HG03097 (cell line): ENCODE measurements around the gene WDHD1.
"Not testable (repeated sequence)": the region's sequence is repeated elsewhere in the genome, so short reads cannot be mapped to it uniquely, and the experiment has no call there.

Source experiments
- ATAC-seq: cut with Tn5 transposase; IDR thresholded peaks from one replicate; pipeline ENCODE4 v1.9.1; 2021; ENCODE audit not compliant: unreplicated experiment, low FRiP score

WDHD1 gene

GRCh38 chr14:54955143-54955542 is 71.8 kb downstream of the WDHD1 start:
- no peak for ATAC-seq

- not testable (repeated sequence) for ATAC-seq
These were observed 73.3 kb downstream of the WDHD1 start for GRCh38 chr14:54953609-54954008.

DNA sequence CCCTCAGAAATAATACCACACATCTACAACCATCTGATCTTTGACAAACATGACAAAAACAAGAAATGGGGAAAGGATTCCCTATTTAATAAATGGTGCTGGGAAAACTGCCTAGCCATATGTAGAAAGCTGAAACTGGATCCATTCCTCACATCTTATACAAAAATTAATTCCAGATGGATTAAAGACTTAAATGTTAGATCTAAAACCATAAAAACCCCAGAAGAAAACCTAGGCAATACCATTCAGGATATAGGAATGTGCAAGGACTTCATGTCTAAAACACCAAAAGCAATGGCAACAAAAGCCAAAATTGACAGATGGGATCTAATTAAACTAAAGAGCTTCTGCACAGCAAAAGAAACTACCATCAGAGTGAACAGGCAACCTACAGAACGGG is 74.1 kb downstream of the WDHD1 start:
- ATAC-seq, result not testable (repeated sequence)

DNA sequence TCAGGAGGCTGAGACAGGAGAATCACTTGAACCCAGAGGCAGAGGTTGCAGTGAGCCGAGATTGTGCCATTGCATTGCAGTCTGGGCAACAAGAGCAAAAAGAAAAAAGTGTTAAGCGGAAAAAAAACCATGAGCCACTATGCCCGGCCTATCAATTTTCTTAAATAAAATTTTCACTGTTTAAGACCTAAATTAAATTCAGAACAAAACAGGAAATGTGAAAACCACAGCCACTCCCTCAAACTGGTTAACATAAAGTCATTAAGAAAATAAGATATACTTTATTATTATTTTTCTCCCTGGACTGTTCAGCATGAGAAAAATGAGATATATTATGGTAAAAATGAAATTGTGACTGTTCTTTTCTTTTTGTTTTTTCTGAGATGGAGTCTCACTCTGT is 79.7 kb downstream of the WDHD1 start:
- no peak for ATAC-seq

GRCh38 chr14:54946500-54946899 is 80.4 kb downstream of the WDHD1 start:
- no peak for ATAC-seq

DNA sequence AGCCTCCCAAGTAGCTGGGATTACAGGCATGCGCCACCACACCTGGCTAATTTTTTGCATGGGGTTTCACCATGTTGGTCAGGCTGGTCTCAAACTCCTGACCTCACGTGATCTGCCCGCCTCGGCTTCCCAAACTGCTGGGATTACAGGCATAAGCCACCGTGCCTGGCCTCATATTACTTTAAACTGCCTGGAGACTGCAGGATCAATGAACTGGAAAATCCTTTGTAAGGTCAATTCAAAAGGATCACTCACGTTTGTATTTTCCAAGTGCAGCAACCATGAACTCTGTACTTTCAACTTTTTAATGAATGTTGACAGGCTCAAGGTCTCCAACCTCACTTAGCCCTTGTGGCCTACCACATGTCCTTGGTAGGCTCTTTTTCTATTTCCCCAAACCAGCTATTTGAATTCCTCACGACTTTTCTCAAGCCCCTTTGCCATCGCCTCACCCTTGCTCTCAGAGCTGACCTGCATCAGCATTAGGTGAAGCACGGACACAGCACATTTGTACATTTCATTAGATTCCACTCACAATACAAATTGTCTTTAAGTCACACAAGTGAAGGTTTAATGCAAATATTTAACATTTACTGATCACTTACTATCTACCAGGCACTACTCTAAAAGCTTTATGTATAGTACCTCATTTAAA is 82.0 kb downstream of the WDHD1 start:
- no peak for ATAC-seq

GRCh38 chr14:54942913-54943312 is 84.0 kb downstream of the WDHD1 start:
- ATAC-seq, result no peak

DNA sequence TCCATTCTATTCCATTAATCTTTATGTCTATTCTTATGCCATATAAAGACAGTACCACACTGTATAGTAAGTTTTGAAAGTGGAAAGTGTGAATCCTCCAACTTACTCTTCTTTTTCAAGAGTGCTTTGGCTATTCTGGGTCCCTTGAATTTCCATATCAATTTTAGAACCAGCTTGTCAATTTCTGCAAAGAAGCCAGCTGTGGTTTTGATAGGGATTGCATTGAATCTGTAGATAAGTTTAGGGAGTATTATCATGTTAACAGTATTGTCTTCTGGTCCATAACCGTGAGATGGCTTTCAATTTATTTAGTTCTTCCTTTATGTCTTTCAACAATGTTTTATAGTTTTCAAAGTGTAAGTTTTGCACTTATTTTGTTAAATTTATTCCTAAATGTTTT is 90.1 kb downstream of the WDHD1 start:
- ATAC-seq, result no peak

GRCh38 chr14:54935958-54936357 is 90.9 kb downstream of the WDHD1 start:
- ATAC-seq, result no peak

DNA sequence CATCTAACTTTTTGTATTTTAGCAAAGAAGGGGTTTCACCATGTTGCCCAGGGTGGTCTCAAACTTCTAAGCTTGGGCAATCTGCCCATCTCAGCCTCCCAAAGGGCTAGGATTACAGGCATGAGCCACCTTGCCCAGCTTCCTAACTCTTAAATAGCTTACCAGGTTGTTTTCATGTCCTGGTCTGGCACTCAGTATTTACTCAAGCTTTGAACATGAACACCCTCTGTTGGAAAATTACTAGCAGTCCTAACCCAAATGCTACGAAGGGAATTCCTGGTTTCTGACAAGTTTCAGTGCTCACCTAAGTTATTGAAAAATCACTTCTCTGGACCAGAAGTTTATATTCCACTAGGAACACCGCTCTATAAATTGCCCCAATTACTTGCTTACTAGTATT is 91.8 kb downstream of the WDHD1 start:
- no peak for ATAC-seq

DNA sequence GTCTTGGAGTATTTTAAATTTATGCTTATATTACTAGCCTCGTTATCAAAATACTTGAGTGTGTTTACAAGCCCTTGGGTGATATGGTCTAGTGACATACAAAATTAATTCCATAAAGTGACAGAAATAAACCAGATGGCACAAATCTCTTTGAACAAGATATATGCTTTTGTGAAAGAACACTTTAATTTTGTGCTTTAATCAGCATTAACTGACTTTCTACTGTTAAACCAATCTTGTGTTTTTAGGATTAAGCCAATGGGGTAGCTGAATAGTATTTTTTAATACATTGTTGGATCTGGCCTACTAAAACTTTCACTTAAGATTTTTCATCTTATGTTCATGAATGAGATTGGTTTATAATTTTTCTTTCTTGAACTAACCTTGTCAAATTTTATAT is 93.9 kb downstream of the WDHD1 start:
- no peak for ATAC-seq

DNA sequence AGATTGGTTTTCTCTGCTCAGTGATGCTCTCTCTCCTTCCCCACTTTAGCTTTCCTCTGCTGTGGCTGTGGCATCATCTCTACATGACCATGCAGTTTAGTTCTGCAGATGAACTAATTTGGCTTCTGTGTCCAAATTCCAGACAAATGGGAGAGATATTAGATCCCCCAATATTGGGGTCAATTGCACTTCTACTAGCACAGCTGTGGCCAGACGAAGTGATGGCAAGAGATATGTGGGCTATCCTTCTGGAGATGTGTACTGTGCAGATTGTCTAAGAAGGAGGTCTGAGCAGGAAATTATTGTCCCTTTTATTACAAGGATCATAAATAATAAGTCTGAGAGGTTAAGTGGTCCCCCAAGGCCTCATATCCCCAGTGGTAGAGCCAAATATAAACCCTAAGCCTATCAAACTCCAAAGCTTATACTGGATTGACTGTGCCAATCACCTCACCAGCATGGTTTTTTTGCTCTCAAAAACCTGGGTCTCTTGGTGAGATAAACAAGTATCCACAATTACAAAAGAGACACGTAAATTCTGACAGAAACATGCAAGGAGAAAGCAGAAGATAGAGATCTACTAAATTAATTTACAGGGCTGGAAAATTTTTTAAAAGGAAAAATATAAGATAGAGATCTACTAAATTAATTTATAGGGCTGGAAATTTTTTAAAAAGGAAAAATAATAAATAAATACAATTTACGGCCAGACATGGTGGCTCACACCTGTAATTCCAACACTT is 95.1 kb downstream of the WDHD1 start:
- ATAC-seq, result no peak

GRCh38 chr14:54931101-54931500 is 95.8 kb downstream of the WDHD1 start:
- no peak for ATAC-seq

GRCh38 chr14:54929556-54929955 is 97.3 kb downstream of the WDHD1 start:
- ATAC-seq, result no peak

GRCh38 chr14:54928216-54928615 is 98.7 kb downstream of the WDHD1 start:
- ATAC-seq, result no peak

GRCh38 chr14:54927551-54927950 is 99.3 kb downstream of the WDHD1 start:
- ATAC-seq, result no peak

DNA sequence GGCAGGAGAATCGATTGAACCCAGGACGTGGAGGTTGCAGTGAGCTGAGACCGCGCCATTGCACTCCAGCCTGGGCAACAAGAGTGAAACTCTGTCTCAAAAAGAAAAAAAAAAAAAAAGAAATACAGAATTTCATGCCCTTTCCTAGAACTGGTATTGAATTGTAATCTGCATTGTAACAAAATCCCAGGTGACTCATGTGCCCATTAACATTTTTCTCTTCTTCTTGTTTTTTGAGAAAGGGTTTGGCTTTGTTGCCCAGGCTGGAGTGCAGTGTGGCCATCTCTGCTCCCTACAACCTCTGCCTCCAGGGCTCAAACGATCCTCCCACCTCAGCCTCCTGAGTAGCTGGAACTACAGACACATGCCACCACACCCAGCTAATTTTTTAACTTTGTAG is 100.3 kb downstream of the WDHD1 start:
- ATAC-seq, result not testable (repeated sequence)

DNA sequence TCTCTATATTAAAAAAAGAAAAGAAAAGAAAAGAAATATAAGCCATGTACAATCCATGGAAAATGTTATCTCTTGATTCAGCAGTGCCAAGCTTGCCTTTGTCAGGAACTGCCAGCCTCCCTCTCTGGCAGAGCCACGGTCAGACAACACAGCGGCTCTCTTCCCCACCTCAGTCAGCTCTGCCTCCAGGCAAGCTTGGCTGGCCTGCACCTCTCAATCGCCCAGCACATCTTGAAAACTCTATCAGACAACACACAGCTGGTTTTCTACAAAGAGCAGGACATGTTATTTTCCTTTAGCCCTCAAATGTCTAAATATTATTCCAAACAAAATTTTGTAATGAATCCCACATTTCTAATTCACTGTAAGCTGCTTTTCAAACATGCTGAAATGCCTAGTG is 104.3 kb downstream of the WDHD1 start:
- no peak for ATAC-seq

DNA sequence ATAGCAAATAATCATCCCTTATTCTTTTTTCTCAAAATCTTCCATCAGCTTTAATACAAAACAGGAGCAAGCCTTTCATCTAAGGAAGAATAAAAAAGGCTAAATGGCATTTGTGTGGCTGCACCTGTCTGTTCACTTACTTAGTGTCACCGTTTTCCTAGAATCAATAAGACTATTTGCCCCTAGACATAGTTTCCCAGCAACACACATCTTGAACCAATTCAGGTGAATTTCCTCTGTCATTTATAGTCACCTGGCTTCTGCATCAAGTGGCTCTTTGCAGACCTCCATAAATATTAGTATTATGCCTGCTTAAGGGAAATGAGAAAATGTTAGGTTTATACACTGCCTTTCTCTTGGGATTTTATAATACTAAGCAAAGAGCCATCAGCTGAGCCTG is 106.8 kb downstream of the WDHD1 start:
- ATAC-seq, result no peak

GRCh38 chr14:54919330-54919729 is 107.6 kb downstream of the WDHD1 start:
- ATAC-seq, result no peak

- no peak for ATAC-seq
These were observed 108.5 kb downstream of the WDHD1 start for GRCh38 chr14:54918427-54918826.

DNA sequence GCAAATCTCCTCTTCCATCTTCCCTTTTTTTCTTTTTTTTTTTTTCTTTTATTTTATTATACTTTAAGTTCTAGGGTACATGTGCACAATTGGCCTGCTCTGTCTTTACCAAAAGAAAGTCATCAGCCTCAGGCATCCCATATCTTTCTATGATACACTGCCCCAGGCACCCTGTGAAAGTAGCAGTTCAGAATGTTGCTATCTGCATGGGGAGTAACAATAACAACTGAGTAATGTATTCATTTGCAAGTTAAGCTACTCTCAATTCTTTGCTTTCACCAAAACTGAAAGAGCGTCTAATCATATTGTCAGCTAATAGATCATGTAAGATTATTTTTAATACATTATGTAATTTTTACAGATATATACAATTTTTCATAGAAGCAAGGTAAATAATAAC is 110.8 kb downstream of the WDHD1 start:
- ATAC-seq, result no peak
